C4-2B (cell line): Measurements from ENCODE around the gene PRR7.

Source experiments
- ZFX ChIP-seq: fragments of 450-650 bp; IDR thresholded peaks from 2 replicates; pipeline ENCODE4 v1.6.1; 2017
- TF ChIP-seq, protein P1 (sequence below): fragments of 450-650 bp; conservative IDR thresholded peaks from 2 replicates; pipeline ENCODE4 v1.5.1; 2017; ENCODE audit warnings: mild to moderate bottlenecking

DNA sequence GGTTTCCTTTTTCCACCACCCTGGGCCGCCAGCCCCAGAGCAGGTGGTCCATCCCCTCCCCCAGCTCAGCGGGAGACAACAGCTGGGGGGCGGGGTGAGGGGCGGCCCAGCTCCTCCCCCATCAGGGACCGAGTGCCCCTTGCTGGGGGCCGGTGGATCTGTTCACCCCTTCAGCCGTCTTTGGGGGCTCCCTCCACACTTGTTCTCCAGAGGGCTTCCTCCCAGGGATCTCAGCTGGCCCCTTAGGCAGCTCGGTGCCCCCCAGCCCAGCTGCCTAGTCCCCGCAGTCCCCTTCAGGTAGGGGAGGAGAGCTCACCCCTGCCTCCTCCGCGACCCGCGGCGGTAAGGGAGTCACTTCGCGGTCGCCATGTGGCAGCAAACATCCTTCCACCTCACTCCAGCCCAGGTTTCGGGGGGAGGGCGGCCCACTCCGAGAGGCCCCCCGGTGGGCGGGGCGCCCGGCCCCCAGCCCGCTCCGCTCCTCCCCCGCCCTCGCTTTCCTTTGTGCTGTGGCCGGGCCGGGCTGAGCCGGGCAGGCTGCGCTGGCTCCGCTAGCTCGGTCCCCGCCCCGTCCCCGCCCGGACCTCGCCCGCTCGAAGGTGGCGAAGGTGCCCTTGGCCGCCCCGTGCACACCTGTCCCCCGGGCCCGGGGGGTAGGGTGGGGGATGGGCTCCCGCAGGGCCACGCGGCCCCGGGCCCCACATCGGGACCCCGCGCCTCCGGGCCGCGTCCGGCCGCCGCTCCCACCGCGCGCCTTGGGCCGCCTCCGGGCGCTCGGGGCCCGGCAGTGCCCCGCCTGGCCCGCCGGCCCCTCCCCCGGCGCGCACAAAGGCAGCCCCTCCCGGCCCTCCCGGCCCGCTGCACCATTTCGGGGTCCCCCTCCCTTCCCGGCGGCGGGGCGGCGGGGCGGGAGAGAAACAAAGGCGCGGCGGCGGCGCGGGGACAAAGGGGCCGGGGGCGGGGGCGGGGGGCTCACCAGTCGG lies 26.1 kb downstream of the PRR7 start:
- TF ChIP-seq, protein P1, sequence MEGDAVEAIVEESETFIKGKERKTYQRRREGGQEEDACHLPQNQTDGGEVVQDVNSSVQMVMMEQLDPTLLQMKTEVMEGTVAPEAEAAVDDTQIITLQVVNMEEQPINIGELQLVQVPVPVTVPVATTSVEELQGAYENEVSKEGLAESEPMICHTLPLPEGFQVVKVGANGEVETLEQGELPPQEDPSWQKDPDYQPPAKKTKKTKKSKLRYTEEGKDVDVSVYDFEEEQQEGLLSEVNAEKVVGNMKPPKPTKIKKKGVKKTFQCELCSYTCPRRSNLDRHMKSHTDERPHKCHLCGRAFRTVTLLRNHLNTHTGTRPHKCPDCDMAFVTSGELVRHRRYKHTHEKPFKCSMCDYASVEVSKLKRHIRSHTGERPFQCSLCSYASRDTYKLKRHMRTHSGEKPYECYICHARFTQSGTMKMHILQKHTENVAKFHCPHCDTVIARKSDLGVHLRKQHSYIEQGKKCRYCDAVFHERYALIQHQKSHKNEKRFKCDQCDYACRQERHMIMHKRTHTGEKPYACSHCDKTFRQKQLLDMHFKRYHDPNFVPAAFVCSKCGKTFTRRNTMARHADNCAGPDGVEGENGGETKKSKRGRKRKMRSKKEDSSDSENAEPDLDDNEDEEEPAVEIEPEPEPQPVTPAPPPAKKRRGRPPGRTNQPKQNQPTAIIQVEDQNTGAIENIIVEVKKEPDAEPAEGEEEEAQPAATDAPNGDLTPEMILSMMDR = no peak
- 0 out of 2 replicates have a peak, but pooled peaks have one; percentile 50 for TF ChIP-seq ZFX
